ENCODE data around the gene MAPK8IP3.
"Not testable (repeated sequence)": the region's sequence is repeated elsewhere in the genome, so short reads cannot be mapped to it uniquely, and the experiment has no call there.

The MAPK8IP3 gene

DNA sequence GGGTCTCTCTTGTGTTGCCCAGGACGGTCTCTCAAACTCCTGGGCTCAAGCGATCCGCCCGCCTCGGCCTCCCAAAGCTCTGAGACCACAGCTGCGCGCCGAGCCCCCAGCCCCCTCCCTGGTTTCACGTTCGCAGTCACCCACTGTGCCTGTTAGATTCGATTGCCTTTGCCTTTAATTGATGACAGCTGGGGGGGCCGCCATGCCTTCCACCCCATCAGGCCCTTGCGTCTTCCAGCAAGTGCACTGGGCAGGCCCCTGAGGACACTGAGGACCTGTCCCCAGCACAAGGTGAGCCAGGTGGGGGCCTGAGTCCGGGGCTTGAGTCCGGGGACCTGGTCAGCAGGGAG lies 84.2 kb downstream of the MAPK8IP3 start:
- no peak for DNase-seq

DNA sequence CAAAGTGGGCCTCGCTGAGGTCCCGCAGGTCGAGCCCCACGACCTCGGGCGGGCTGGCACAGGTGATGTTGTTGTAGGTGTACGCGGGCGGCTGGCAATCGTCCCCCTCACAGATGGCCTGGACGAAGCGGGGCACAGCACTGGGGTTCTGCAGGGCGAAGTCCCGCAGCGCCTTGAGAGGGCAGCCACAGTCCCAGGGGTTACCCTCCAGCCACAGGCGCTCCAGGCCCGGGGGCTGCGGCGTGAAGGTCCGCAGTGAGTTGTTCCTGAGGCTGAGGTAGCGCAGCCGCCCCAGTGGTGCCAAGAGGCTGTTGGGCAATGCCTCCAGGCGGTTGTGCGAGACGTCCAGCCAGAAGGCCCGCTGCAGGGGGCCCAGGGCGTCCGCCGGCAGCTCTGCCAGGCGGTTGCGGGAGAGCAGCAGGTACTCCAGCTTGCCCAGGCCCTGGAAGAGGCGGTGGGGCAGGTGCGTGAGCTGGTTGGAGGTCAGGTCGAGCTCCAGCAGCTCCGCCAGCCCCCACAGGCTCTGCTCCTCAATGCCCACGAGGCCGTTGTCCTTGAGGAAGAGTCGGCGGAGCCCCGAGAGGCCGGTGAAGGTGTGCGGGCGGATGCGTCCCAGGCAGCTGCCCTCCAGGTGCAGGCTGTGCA lies 84.7 kb downstream of the MAPK8IP3 start:
- DNase-seq: no peak

- DNase-seq: no peak
These were observed 85.4 kb downstream of the MAPK8IP3 start for GRCh38 chr16:1791256-1791942.

- no peak for DNase-seq
These were observed 86.2 kb downstream of the MAPK8IP3 start for GRCh38 chr16:1791943-1792812.

DNA sequence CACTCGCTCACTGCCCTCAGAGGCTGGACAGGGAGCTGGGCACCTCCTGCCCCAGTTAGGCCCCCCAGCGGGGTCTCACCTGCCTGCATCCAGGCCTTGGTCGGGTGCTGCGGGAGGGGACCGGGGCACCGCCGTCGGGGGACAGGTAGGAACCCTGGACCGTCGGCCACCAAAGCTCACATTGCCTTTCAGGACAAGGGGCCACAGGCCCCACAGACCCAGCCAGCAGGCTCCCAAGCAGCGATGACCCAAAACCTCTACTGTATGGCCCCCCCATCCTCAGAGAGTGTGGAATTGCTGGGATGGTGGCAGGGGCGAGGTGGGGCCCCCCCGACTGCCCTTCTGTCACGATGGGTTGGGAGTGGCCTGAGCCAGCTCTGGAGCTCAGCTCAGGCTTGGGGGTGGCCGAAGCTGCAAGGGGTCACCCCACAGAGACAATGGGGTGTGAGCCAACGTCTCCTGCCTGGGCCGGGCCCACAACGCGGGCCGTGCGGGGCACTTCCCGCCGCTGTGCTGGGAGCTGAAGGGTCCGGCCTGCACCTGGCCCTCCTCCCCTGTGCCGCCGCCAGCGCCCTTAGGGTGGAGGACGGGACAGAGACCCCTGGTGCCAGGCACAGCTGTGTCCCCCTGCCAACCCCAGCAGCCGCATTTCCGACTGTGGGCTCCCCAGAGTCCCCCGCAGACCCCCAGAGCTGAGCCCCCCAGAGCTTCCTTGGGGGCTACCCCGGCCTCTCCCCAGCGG lies 87.0 kb downstream of the MAPK8IP3 start:
- no peak for DNase-seq

GRCh38 chr16:1793578-1794220 lies 87.7 kb downstream of the MAPK8IP3 start, which contains the start of gene IGFALS:
IGFALS (minus strand) TSS chr16:1793705; CDS start chr16:1793652, 53 bp downstream.
- DNase-seq: no peak

- no peak for DNase-seq
These were observed 88.4 kb downstream of the MAPK8IP3 start for GRCh38 chr16:1794221-1794871.

DNA sequence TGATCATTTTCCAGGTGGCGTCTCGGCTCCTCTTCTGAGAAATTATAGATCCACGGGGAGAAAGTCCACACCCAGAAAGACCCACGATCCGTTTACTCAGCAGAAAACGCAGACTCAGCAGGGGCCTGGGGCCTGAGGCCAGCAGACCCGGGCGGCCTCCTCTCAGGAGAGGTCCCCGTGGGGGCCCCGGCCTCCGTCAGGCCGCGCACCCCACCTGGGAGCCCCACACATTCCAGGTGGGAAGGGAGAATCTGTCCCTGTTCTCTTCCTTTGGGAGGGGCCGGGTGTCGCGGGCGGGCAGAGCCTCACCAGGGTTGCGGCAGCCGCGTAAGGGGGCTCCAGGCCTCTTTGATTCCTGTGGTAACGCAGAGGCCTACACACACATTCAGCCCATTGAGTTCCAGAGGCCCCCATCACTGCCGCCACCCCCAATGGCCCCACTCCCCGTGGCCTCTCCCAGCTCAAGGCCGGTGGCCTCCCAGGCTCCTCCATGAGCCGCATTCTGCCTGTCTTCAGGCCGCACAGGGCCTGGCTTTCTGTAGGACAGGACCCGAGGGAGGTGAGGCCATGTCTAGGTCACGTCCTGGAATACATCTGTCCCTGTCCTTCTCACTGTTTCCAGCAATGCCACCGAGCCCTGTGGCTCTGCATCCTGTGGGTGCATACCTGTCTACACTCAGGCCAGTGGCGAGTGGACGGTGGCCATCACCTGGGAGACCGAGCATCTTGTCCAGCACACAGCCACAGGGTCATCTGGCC lies 89.1 kb downstream of the MAPK8IP3 start:
- DNase-seq: no peak

- DNase-seq: not testable (repeated sequence)
These were observed 93.3 kb downstream of the MAPK8IP3 start for GRCh38 chr16:1799263-1799662.

GRCh38 chr16:1800701-1801100 lies 94.7 kb downstream of the MAPK8IP3 start:
- DNase-seq: no peak

GRCh38 chr16:1807626-1808025 lies 101.6 kb downstream of the MAPK8IP3 start:
- no peak for DNase-seq

- no peak for DNase-seq
These were observed 102.7 kb downstream of the MAPK8IP3 start for GRCh38 chr16:1808691-1809090.

DNA sequence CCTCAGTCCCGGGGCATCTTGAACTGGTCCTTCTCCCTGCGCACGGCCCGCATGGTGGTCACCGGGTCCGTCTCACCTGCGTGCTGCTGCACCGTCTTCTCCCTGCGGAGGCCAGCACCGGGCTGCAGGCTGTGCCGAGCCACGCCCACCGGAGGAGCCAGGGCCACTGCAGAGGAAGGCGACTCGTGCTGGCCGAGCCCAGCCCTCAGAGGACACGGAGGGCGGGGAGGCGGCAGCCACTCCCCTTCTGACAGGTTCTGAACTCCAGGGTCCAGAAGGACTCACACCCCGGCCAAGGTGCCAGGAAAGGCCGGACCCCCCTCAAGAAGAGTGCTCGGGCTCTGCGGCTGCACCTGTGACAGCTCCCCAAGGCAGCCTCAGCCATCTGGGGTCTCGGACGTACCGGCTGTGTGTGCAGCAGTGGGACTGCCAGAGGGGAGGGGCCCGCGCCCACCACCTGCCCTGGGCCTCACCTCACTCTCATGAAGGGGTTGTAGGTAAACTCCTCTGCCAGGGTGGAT lies 103.3 kb downstream of the MAPK8IP3 start:
- no peak for DNase-seq

DNA sequence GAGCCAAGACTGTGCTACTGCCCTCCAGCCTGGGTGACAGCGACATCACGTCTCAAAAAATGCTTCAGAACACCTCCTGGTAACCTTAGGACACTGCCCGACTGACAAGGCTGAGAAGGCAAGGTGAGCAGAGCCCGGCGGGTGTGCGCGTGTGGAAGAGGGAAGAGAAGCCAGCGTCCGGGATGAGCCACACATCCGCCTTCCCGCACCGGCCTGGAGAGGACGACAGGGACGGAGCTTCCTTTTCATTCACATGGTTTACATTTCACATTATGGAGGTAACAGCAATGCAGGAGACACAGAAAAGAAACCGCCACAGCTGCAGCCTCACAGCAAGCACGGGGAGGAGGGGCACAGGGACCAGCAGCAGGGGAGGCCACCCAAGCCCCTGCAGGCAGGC lies 104.1 kb downstream of the MAPK8IP3 start:
- no peak for DNase-seq

- no peak for DNase-seq
These were observed 104.5 kb downstream of the MAPK8IP3 start for GRCh38 chr16:1810536-1810935.

DNA sequence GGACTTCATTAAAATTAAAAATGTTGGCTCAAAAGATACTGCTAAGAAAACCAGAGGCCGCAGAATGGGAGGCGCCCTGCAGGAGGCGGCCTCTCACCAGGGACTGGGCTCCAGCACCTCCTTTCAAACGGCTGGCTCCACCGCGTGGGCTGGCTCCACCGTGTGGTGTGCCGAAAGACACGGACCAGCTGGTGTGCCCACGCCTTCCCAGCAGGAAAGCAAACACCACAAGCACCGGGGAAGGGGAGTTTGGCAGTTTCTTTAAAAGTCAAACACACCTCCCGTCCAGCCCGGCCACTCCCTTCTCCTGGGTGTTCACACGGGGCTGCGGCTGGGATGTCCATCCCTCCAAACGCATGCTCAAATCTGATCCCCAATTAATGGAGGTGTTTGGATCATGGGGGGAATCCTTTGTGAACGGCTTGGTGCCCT lies 106.8 kb downstream of the MAPK8IP3 start:
- peak; percentile 24 for DNase-seq

DNA sequence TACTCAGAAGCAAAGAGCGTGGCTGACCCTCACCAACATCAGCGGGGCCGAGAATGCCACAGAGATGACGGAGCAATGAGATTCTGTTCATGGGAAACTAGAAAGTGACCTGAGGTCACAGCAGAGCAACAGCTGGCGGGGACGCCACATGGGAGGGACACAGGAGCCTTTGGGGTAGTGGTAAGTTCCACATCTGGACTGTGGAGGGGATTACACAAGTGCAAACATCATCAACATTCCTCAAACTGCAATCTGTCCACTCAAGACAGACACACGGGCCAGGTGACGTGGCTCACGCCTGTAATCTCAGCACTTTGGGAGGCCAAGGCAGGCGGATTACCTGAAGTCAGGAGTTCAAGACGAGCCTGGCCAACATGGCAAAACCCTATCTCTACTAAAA lies 109.5 kb downstream of the MAPK8IP3 start:
- no peak for DNase-seq

DNA sequence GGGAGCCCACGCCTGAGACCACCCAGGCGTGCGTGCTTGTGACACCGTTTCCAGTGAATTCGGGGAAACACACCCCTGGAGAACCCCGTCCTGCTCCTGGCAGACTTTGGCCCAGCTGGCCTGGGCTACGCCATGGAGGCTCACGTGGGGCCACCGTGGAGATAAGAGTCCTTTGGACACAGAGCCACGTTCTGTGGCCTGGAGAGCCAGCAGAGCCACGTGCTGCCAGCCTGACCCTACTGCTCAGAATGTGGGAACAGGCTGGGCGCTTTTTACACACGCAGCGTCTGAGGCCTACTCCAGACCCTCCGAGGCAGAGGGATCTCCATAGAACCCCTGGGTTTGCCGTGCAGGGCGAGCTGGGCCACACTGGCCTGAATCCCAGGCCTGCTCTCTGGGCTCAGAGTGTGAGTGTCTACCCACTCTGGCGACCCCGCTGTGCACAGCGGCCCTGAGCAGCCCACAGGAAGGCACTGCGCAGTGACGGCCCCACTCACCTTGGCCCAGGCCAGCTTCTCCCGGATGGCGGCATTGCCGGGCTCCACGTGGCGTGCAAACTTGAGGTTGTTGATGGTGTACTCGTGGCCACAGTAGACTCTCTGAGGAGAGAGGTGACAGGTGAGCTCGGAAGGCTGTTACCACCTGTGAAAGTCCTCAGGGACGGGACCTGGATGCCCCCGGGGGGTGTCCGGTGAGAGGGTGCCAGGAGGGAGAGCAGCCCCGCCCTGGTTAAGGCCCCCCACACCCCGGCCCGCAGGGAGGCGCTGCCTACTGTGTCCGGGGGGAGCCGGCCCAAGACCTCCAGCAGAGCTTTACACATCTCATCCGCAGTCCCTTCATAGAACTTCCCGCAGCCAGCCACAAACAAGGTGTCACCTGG lies 110.6 kb downstream of the MAPK8IP3 start:
- DNase-seq: no peak

GRCh38 chr16:1817276-1817589 lies 111.2 kb downstream of the MAPK8IP3 start:
- DNase-seq: no peak

- DNase-seq: no peak
These were observed 111.7 kb downstream of the MAPK8IP3 start for GRCh38 chr16:1817716-1818115.
